Stimulated activated CD4-positive, alpha-beta T cell treated with anti-CD3 and anti-CD28 coated beads, Interleukin-12 subunit alpha, Interleukin-12 subunit beta, amount 100 ng/mL, for 24 hours (primary cell): ENCODE results near the gene GDF11.
A peak's percentile ranks its signal among the peaks of the same experiment; 100 is the strongest.

Source experiments
- DNase-seq, 2 experiments: peaks; one replicate each; pipeline ENCODE4 v3.0.0-alpha.2; 2020; ENCODE audit warnings: low read depth in 2 of 2

The GDF11 gene

GRCh38 chr12:55723516-55724225 is 19.3 kb upstream of the GDF11 start:
- DNase-seq: no peak

- peak in 1 of 2 experiments; percentile 56 for DNase-seq
Observed at GRCh38 chr12:55724226-55724939, 18.5 kb upstream of the GDF11 start.

GRCh38 chr12:55724940-55725309 is 18.0 kb upstream of the GDF11 start:
- no peak for DNase-seq

- DNase-seq: no peak
Observed at GRCh38 chr12:55725556-55725955, 17.4 kb upstream of the GDF11 start.

GRCh38 chr12:55726971-55727370 is 16.0 kb upstream of the GDF11 start:
- DNase-seq: no peak

GRCh38 chr12:55727643-55728185 is 15.2 kb upstream of the GDF11 start:
- DNase-seq: no peak

- no peak for DNase-seq
Observed at GRCh38 chr12:55728186-55728938, 14.6 kb upstream of the GDF11 start.

GRCh38 chr12:55728939-55729818 is 13.7 kb upstream of the GDF11 start, which contains the start of gene CD63:
CD63 (minus strand) TSS chr12:55729009; CDS start chr12:55728341, 668 bp downstream.
- peak; percentile 51 to 74 for DNase-seq

- DNase-seq: no peak
Observed at GRCh38 chr12:55729819-55730818, 12.8 kb upstream of the GDF11 start.

GRCh38 chr12:55732288-55732687 is 10.6 kb upstream of the GDF11 start:
- DNase-seq: no peak

- DNase-seq: no peak
Observed at GRCh38 chr12:55733021-55733555, 9.8 kb upstream of the GDF11 start.

- DNase-seq: no peak
Observed at GRCh38 chr12:55733858-55734257, 9.1 kb upstream of the GDF11 start.

GRCh38 chr12:55734595-55734994 is 8.3 kb upstream of the GDF11 start:
- no peak for DNase-seq

GRCh38 chr12:55736076-55736475 is 6.8 kb upstream of the GDF11 start:
- DNase-seq: no peak

- DNase-seq: peak in 1 of 2 experiments; percentile 57
Observed at GRCh38 chr12:55736780-55737580, 5.9 kb upstream of the GDF11 start.

GRCh38 chr12:55737581-55738122 is 5.3 kb upstream of the GDF11 start:
- no peak for DNase-seq

GRCh38 chr12:55738123-55739024 is 4.5 kb upstream of the GDF11 start:
- peak; percentile 65 to 77 for DNase-seq

- no peak for DNase-seq
Observed at GRCh38 chr12:55739025-55739378, 3.9 kb upstream of the GDF11 start.
